NCI-H524 (cell line): ENCODE results near the gene ZNF267.
"Not testable (repeated sequence)": the region's sequence is repeated elsewhere in the genome, so short reads cannot be mapped to it uniquely, and the experiment has no call there.

Experiments
- DNase-seq, 2 experiments: peaks; one replicate each; lab custom pipeline; 2025; lab: John Stamatoyannopoulos, UW

The ZNF267 gene

DNA sequence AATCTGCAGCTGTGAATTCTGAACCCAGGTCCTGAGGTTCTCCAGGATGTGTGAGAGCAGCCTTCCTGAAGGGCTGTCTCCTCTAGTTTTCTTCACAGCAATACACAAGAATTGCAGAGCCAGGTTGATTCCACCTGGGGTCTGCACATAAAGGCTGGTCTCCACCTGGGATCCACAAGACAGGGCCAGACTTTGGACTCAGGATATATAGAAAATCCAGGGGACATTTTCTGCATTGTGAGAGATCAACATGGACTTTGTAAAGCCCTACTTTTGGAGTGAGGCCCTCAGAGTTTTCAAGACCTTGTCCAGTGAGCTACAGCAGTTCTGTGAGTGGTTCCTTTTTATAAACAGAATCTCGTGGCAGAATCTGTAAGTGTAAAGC, 6.3 kb downstream of the ZNF267 start:
- no peak for DNase-seq

DNA sequence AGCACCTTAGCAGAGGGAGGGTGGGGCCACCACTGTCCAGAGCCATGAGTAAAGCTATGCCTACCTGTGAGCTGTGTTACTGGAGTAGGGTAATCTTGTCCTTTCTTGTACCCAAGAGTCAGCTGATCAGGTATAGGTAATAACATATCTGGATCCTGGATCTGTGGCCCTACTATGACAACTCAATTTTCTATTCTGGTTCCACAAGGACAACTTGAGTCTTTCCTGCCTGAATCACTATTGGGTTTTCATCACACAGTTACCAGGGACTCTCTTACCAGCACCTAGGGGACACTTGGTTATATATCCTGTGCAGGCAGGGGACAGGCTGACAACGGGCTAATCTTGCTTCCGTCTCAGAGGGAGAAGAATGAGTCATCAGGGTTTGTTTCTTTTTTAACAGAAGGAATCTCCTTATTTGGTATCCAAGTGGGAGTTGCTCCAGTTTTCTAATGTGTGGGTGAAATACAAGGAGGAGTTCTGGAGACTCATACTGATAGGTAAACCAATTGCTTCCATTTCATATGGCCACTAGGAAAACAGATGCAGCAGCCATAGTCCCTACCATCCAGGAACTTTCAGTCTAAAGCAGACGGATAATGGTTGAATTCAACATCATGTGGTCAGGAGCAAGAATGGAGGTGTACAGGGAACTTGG, 6.8 kb downstream of the ZNF267 start:
- DNase-seq = no peak

- no peak for DNase-seq
Observed at GRCh38 chr16:31886227-31886626, 12.6 kb downstream of the ZNF267 start.

- DNase-seq = no peak
Observed at GRCh38 chr16:31888735-31889134, 15.1 kb downstream of the ZNF267 start.

DNA sequence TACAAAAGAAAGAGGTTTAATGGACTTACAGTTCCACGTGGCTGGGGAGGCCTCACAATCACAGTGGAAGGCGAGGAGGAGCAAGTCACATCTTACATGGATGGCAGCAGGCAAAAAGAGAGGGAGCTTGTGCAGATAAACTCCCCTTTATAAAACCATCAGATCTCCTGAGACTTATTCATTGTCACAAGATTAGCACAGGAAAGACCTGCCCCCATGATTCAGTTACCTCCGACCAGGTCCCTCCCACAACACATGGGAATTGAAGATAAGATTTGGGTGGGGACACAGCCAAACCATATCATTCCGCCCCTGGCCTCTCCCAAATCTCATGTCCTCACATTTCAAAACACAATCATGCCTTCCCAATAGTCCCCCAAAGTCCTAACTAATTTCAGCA, 18.5 kb downstream of the ZNF267 start:
- not testable (repeated sequence) for DNase-seq

GRCh38 chr16:31893824-31894223, 20.2 kb downstream of the ZNF267 start:
- DNase-seq = no peak

GRCh38 chr16:31897283-31897682, 23.7 kb downstream of the ZNF267 start:
- DNase-seq = no peak

- no peak for DNase-seq
Observed at GRCh38 chr16:31899505-31899904, 25.9 kb downstream of the ZNF267 start.

DNA sequence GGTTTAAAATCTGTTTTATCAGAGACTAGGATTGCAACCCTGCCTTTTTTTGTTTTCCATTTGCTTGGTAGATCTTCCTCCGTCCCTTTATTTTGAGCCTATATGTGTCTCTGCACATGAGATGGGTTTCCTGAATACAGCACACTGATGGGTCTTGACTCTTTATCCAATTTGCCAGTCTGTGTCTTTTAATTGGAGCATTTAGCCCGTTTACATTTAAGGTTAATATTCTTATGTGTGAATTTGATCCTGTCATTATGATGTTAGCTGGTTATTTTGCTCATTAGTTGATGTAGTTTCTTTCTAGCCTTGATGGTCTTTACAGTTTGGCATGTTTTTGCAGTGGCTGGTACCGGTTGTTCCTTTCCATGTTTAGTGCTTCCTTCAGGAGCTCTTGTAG, 31.0 kb downstream of the ZNF267 start:
- DNase-seq = not testable (repeated sequence)

DNA sequence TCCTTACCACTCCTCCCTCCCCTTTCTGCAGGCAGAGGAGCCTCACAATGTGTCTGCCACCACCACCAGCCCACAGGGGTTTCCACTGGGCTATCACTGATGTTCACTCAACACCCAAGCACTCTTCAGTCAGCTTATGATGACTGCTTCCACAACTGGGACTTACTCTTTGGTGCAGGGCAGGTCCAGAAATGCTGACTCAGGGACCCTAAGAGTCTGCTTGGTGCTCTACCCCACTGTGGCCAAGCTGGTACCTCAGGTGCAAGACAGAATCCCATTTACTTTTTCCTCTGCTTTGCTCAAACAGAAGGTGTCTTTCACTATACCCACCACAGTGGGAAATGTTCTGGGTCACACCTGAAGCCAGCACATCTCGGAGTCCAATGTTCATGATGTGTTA, 40.1 kb downstream of the ZNF267 start:
- no peak for DNase-seq

GRCh38 chr16:31916056-31916488, 42.5 kb downstream of the ZNF267 start:
- DNase-seq = no peak

GRCh38 chr16:31920373-31920772, 46.8 kb downstream of the ZNF267 start:
- no peak for DNase-seq

DNA sequence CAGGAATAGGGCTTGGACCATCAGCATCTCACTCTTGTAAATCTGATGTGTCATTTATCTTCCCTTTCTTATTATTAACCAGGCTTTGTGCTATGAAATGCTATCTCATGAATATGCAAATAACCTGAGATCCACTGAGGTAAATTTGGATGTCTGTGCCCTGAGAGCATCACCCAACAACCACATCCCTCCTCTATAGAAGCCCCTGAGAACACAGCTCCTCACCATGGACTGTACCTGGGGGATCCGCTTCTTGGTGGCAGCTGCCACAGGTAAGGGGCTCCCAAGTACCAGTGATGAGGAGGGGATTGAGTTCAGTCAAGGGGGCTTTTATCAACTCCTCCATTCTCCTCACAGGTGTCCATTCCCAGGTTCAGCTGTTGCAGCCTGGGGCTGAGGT, 78.2 kb downstream of the ZNF267 start:
- DNase-seq = not testable (repeated sequence)

- not testable (repeated sequence) for DNase-seq
Observed at GRCh38 chr16:31952206-31952605, 78.6 kb downstream of the ZNF267 start.

- DNase-seq = not testable (repeated sequence)
Observed at GRCh38 chr16:31956221-31956620, 82.6 kb downstream of the ZNF267 start.

GRCh38 chr16:31960186-31960910, 86.7 kb downstream of the ZNF267 start:
- not testable (repeated sequence) for DNase-seq
